Stimulated activated naive CD8-positive, alpha-beta T cell treated with anti-CD3 and anti-CD28 coated beads, Interleukin-15, amount 100 ng/mL, for 72 hours (primary cell): Measurements from ENCODE around the gene SERPINB6.
"Not testable (repeated sequence)": the region's sequence is repeated elsewhere in the genome, so short reads cannot be mapped to it uniquely, and the experiment has no call there.

Experiments
- ATAC-seq: fragments of 150-1000 bp; cut with Tn5 transposase; 2 replicates; pipeline ENCODE4 v1.10.0; 2021; ENCODE audit warnings: mild to moderate bottlenecking, moderate library complexity
- DNase-seq, 2 donors: peaks; one replicate each; pipeline ENCODE4 v3.0.0; 2021 to 2022
- H3K27ac Mint-ChIP-seq, 2 donors: one replicate each; pipeline ENCODE4 v1.8.0; 2022; ENCODE audit warnings: mild to moderate bottlenecking in 2 of 2, mixed read lengths in 2 of 2, moderate library complexity in 2 of 2
- H3K27me3 Mint-ChIP-seq: one replicate; pipeline ENCODE4 v1.8.0; 2022; ENCODE audit warnings: mixed read lengths
- H3K4me1 Mint-ChIP-seq: one replicate; pipeline ENCODE4 v1.8.0; 2022; ENCODE audit warnings: mild to moderate bottlenecking, mixed read lengths
- H3K4me3 Mint-ChIP-seq, 2 donors: one replicate each; pipeline ENCODE4 v1.8.0; 2022; ENCODE audit warnings: mild to moderate bottlenecking in 2 of 2, mixed read lengths in 2 of 2, moderate library complexity in 1 of 2
- H3K9me3 Mint-ChIP-seq, 2 donors: one replicate each; pipeline ENCODE4 v1.8.0; 2022; ENCODE audit warnings: mixed read lengths in 2 of 2

SERPINB6 gene

GRCh38 chr6:2988426-2989331 is 17.3 kb upstream of the SERPINB6 start:
- peak overlapping the region; percentile 85 to 90 for H3K4me3 Mint-ChIP-seq
- peak overlapping the region; percentile 76 to 100 for H3K27ac Mint-ChIP-seq
- DNase-seq = peak; percentile 88 to 91
- peaks cover 16% of the 10 kb centered on the region for H3K4me1 Mint-ChIP-seq
- no peaks in the 10 kb centered on the region for H3K27me3 Mint-ChIP-seq
- H3K9me3 Mint-ChIP-seq = no peaks in the 10 kb centered on the region
- peak; percentile 90 for ATAC-seq

- Mint-ChIP-seq H3K27me3 (no peaks in the 10 kb centered on the region), H3K9me3 (no peaks in the 10 kb centered on the region), H3K27ac (peak overlapping the region; percentile 76 to 95), H3K4me1 (peaks cover 16% of the 10 kb centered on the region), H3K4me3 (peak overlapping the region; percentile 85 to 90)
- no peak for DNase-seq
- no peak for ATAC-seq
Measured at GRCh38 chr6:2988094-2988425, 16.7 kb upstream of the SERPINB6 start.

GRCh38 chr6:2986722-2987221 is 15.4 kb upstream of the SERPINB6 start:
- H3K27ac Mint-ChIP-seq = no peak overlapping the region
- H3K27me3 Mint-ChIP-seq = peaks cover 10% of the 10 kb centered on the region
- no peak overlapping the region for H3K4me3 Mint-ChIP-seq
- H3K4me1 Mint-ChIP-seq = peaks cover 24% of the 10 kb centered on the region
- DNase-seq (no peak), ATAC-seq (no peak)
- H3K9me3 Mint-ChIP-seq = no peaks in the 10 kb centered on the region

DNA sequence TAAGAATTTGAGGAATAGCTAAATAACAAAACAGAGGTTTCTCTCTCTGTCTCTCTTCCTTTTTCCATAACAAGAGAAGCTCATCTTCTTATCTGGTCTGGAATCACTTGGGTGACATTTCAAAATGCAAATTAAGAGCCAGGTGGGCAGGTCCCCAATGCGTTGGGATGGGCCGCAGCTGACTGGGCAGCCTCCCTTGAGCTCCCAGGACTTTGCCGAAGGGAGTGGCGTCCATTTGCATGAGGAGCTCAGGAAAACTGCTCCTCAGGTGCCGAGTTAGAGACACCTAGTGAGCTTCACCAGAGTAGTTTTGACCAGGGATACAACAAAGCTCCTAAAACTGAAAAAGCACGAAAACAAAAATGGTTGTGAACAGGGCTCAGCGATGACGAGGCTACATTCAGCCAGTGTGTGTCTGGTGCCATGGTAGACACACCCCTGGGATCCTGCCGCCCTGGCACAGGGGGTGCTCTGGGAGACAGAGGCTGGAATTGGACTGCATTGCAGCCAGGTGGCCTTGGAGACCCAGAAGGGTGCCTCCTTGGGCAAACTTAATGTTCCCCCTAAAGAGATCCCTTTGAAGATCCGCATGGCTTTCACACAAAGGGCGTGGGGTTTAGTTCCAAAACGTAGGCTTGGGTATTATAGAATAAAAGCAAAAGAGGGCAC is 13.5 kb upstream of the SERPINB6 start:
- Mint-ChIP-seq H3K9me3 (no peaks in the 10 kb centered on the region), H3K27me3 (peaks cover 18% of the 10 kb centered on the region), H3K4me1 (peaks cover 24% of the 10 kb centered on the region), H3K4me3 (no peak overlapping the region), H3K27ac (no peak overlapping the region)
- ATAC-seq (no peak), DNase-seq (no peak)

- no peaks in the 10 kb centered on the region for H3K9me3 Mint-ChIP-seq
- H3K4me3 Mint-ChIP-seq = no peak overlapping the region
- H3K27ac Mint-ChIP-seq = no peak overlapping the region
- ATAC-seq = no peak
- H3K4me1 Mint-ChIP-seq = peaks cover 14% of the 10 kb centered on the region
- H3K27me3 Mint-ChIP-seq = peaks cover 26% of the 10 kb centered on the region
- DNase-seq = no peak
Measured at GRCh38 chr6:2982426-2983117, 11.2 kb upstream of the SERPINB6 start.

- Mint-ChIP-seq H3K4me3 (no peak overlapping the region), H3K4me1 (peaks cover 8% of the 10 kb centered on the region), H3K27me3 (peaks cover 33% of the 10 kb centered on the region), H3K9me3 (no peaks in the 10 kb centered on the region), H3K27ac (no peak overlapping the region)
- ATAC-seq = no peak
- no peak for DNase-seq
Measured at GRCh38 chr6:2980465-2980855, 9.1 kb upstream of the SERPINB6 start.

DNA sequence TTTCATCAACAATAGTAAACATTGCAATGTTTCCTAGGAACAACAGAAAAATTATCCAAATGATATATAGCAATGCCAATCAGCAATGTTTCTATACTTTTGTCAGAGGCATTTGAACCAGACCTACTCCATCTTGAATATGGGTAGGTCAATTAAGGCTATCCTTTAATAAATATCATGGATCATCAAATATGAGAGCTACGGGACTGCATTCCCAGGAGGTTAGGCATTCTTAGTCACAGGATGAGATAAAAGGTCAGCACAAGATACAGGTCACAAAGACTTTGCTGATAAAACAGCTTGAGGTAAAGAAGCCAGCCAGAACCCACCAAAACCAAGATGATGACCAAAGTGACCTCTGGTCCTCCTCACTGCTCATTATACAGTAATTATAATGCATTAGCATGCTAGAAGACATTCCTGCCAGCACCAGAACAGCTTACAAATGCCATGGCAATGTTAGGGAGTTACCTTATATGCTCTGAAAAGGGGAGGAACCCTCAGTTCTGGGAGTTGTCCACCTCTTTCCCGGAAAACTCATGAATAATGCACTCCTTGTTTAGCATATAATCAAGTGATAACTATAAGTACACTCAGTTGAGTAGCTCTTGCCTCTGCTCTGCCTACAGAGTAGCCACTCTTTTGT is 8.6 kb upstream of the SERPINB6 start:
- no peak overlapping the region for H3K27ac Mint-ChIP-seq
- H3K4me1 Mint-ChIP-seq = peaks cover 8% of the 10 kb centered on the region
- H3K27me3 Mint-ChIP-seq = peaks cover 33% of the 10 kb centered on the region
- no peaks in the 10 kb centered on the region for H3K9me3 Mint-ChIP-seq
- H3K4me3 Mint-ChIP-seq = no peak overlapping the region
- ATAC-seq (no peak), DNase-seq (no peak)

GRCh38 chr6:2978923-2979322 is 7.6 kb upstream of the SERPINB6 start:
- ATAC-seq (no peak), DNase-seq (no peak)
- Mint-ChIP-seq H3K27ac (no peak overlapping the region), H3K4me3 (no peak overlapping the region), H3K9me3 (no peaks in the 10 kb centered on the region), H3K4me1 (peaks cover 14% of the 10 kb centered on the region), H3K27me3 (peaks cover 41% of the 10 kb centered on the region)

- H3K9me3 Mint-ChIP-seq = no peaks in the 10 kb centered on the region
- ATAC-seq (no peak), DNase-seq (no peak)
- H3K4me1 Mint-ChIP-seq = peaks cover 20% of the 10 kb centered on the region
- H3K4me3 Mint-ChIP-seq = no peak overlapping the region
- H3K27me3 Mint-ChIP-seq = peaks cover 41% of the 10 kb centered on the region
- H3K27ac Mint-ChIP-seq = no peak overlapping the region
Measured at GRCh38 chr6:2977799-2978590, 6.6 kb upstream of the SERPINB6 start.

- H3K4me3 Mint-ChIP-seq = no peak overlapping the region
- H3K27ac Mint-ChIP-seq = no peak overlapping the region
- H3K27me3 Mint-ChIP-seq = peaks cover 36% of the 10 kb centered on the region
- H3K9me3 Mint-ChIP-seq = no peaks in the 10 kb centered on the region
- DNase-seq = no peak
- peaks cover 19% of the 10 kb centered on the region for H3K4me1 Mint-ChIP-seq
- no peak for ATAC-seq
Measured at GRCh38 chr6:2977290-2977689, 5.9 kb upstream of the SERPINB6 start.

GRCh38 chr6:2976571-2977085 is 5.3 kb upstream of the SERPINB6 start:
- no peak overlapping the region for H3K4me3 Mint-ChIP-seq
- no peak overlapping the region for H3K27ac Mint-ChIP-seq
- peaks cover 21% of the 10 kb centered on the region for H3K4me1 Mint-ChIP-seq
- DNase-seq = no peak
- peaks cover 29% of the 10 kb centered on the region for H3K27me3 Mint-ChIP-seq
- no peak for ATAC-seq
- no peaks in the 10 kb centered on the region for H3K9me3 Mint-ChIP-seq

- ATAC-seq (no peak), DNase-seq (no peak)
- Mint-ChIP-seq H3K9me3 (no peaks in the 10 kb centered on the region), H3K4me1 (peaks cover 22% of the 10 kb centered on the region), H3K27ac (no peak overlapping the region), H3K4me3 (no peak overlapping the region), H3K27me3 (peaks cover 24% of the 10 kb centered on the region)
Measured at GRCh38 chr6:2976060-2976459, 4.7 kb upstream of the SERPINB6 start.

DNA sequence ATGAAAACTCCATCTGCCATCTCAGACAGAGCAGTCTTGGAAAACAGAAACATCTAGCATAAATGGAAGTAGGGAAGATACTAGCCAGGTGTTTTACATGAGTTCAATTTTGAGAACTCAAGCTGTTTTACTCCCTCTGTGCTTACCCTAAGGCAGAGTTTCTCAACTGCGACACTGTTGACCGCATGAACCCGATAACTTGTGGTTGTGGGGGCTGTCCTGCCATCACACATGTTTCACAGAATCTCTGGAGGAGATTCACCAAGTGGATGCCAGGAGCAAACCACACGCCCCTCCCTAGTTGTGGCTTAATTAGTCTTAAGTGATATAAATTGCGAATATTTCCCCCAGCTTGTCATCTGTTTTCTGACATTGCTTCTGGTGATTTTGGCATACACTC is 2.3 kb upstream of the SERPINB6 start:
- H3K9me3 Mint-ChIP-seq = no peaks in the 10 kb centered on the region
- H3K4me1 Mint-ChIP-seq = peaks cover 31% of the 10 kb centered on the region
- peak overlapping the region in 1 of 2 donors; percentile 35 for H3K4me3 Mint-ChIP-seq
- no peak overlapping the region for H3K27ac Mint-ChIP-seq
- H3K27me3 Mint-ChIP-seq = peaks cover 23% of the 10 kb centered on the region
- ATAC-seq (no peak), DNase-seq (peak in 1 of 2 donors; percentile 20)

GRCh38 chr6:2973180-2973579 is 1.8 kb upstream of the SERPINB6 start:
- H3K4me1 Mint-ChIP-seq = peaks cover 31% of the 10 kb centered on the region
- DNase-seq, H3K27ac Mint-ChIP-seq, H3K4me3 Mint-ChIP-seq, H3K9me3 Mint-ChIP-seq, ATAC-seq: not testable (repeated sequence)
- H3K27me3 Mint-ChIP-seq = peaks cover 21% of the 10 kb centered on the region
